IMR-90 (cell line): ENCODE results near the gene USP24. TPM values are rescaled to one million over a fixed set of nuclear protein-coding genes. Genes with fewer than 3 reads are reported as not detected.

Experiments used
- ATAC-seq: fragments of 200-7000 bp; cut with Tn5 transposase; 2 replicates; pipeline ENCODE4 v1.9.1; 2020; ENCODE audit warnings: low read depth, mild to moderate bottlenecking, moderate library complexity
- BruUV-seq: library from RNA; stranded (reverse); fragments of 400-500 nt; replicated peaks from 2 replicates; lab custom pipeline; 2021; lab: Mats Ljungman, UMichigan
- CTCF ChIA-PET: fragments of 300-600 bp; formaldehyde crosslinking; extraction: SDS; loops from one replicate; lab custom pipeline; 2021; ENCODE audit warnings: antibody characterized with exemption; lab: Yijun Ruan, JAX
- POLR2A ChIA-PET: fragments of 300-600 bp; sonication (Branson Sonifier 250); formaldehyde crosslinking; loops from one replicate; lab custom pipeline; 2022; ENCODE audit warnings: antibody characterized with exemption; ENCODE audit not compliant: unreplicated experiment; lab: Charles Lee
- DNase-seq: peaks from one replicate; pipeline ENCODE4 v3.0.0; 2013
- H2AFZ ChIP-seq: replicated peaks from 2 replicates; pipeline ENCODE3; 2013; ENCODE audit warnings: low read length, mild to moderate bottlenecking; ENCODE audit not compliant: poor library complexity
- H2AK5ac ChIP-seq: 2 replicates; pipeline ENCODE4 v1.6.1; 2013; ENCODE audit warnings: low read depth, low read length, inconsistent platforms
- H2AK9ac ChIP-seq: replicated peaks from 2 replicates; pipeline ENCODE3; 2013; ENCODE audit warnings: mild to moderate bottlenecking, low read depth, low read length, moderate library complexity; ENCODE audit not compliant: poor library complexity
- H2BK120ac ChIP-seq: 2 replicates; pipeline ENCODE4 v1.6.1; 2013; ENCODE audit warnings: low read depth, low read length, inconsistent platforms
- H2BK15ac ChIP-seq: 3 replicates; pipeline ENCODE4 v1.6.1; 2013; ENCODE audit warnings: low read depth, low read length, inconsistent platforms
- H2BK20ac ChIP-seq: 2 replicates; pipeline ENCODE4 v1.6.1; 2013; ENCODE audit warnings: low read depth, mild to moderate bottlenecking, inconsistent platforms, low read length, moderate library complexity
- H2BK5ac ChIP-seq: 2 replicates; pipeline ENCODE4 v1.6.1; 2013; ENCODE audit warnings: mild to moderate bottlenecking, low read depth, low read length, inconsistent platforms; ENCODE audit not compliant: poor library complexity, severe bottlenecking
- H3K14ac ChIP-seq: replicated peaks from 2 replicates; pipeline ENCODE4 v1.6.1; 2013; ENCODE audit warnings: low read depth, low read length, inconsistent platforms
- H3K18ac ChIP-seq: 2 replicates; pipeline ENCODE4 v1.6.1; 2013; ENCODE audit warnings: low read depth, low read length, control low read depth
- H3K23ac ChIP-seq: 2 replicates; pipeline ENCODE4 v1.6.1; 2013; ENCODE audit warnings: low read depth, low read length, inconsistent platforms
- H3K27ac ChIP-seq: 2 replicates; pipeline ENCODE4 v1.5.1; 2013; ENCODE audit warnings: mild to moderate bottlenecking, control low read depth, low read length; ENCODE audit not compliant: insufficient read depth
- H3K27me3 ChIP-seq: 2 replicates; pipeline ENCODE4 v1.6.1; 2013; ENCODE audit warnings: low read length; ENCODE audit not compliant: control insufficient read depth, insufficient read depth
- H3K36me3 ChIP-seq: 2 replicates; pipeline ENCODE4 v1.6.1; 2013; ENCODE audit warnings: low read length, mixed read lengths; ENCODE audit not compliant: control insufficient read depth, insufficient read depth
- H3K4ac ChIP-seq: 2 replicates; pipeline ENCODE4 v1.6.1; 2013; ENCODE audit warnings: low read depth, low read length, inconsistent platforms
- H3K4me1 ChIP-seq: 2 replicates; pipeline ENCODE4 v1.6.1; 2013; ENCODE audit warnings: low read length, mixed read lengths; ENCODE audit not compliant: control insufficient read depth, insufficient read depth
- H3K4me2 ChIP-seq: 2 replicates; pipeline ENCODE4 v1.6.1; 2013; ENCODE audit warnings: low read depth, mild to moderate bottlenecking, control low read depth, low read length, moderate library complexity
- H3K4me3 ChIP-seq: 2 replicates; pipeline ENCODE4 v1.5.1; 2013; ENCODE audit warnings: low read depth, mild to moderate bottlenecking, control low read depth, low read length, moderate library complexity; ENCODE audit not compliant: insufficient read depth
- H3K56ac ChIP-seq: 2 replicates; pipeline ENCODE4 v1.6.1; 2013; ENCODE audit warnings: low read length, inconsistent platforms; ENCODE audit not compliant: insufficient read depth; ENCODE audit errors: extremely low read depth
- H3K79me1 ChIP-seq, 2 experiments: 2 replicates each; pipeline ENCODE4 v1.6.1; 2013; ENCODE audit warnings: low read length in 2 of 2, inconsistent platforms in 1 of 2, low read depth in 1 of 2
- H3K9ac ChIP-seq: 2 replicates; pipeline ENCODE4 v1.6.1; 2013; ENCODE audit warnings: low read depth, low read length, control low read depth
- H3K9me1 ChIP-seq: 2 replicates; pipeline ENCODE4 v1.6.1; 2013; ENCODE audit warnings: low read length, inconsistent platforms; ENCODE audit not compliant: insufficient read depth
- H3K9me3 ChIP-seq: 2 replicates; pipeline ENCODE4 v1.6.1; 2013; ENCODE audit warnings: low read length; ENCODE audit not compliant: control insufficient read depth, insufficient read depth
- H4K20me1 ChIP-seq: 2 replicates; pipeline ENCODE4 v1.6.1; 2013; ENCODE audit warnings: low read length, inconsistent platforms; ENCODE audit not compliant: insufficient read depth
- H4K5ac ChIP-seq: 2 replicates; pipeline ENCODE4 v1.6.1; 2013; ENCODE audit warnings: mild to moderate bottlenecking, low read depth, low read length, control low read depth
- H4K8ac ChIP-seq, 2 experiments: 2 replicates each; pipeline ENCODE4 v1.6.1; 2013; ENCODE audit warnings: low read depth in 2 of 2, low read length in 2 of 2, control low read depth in 1 of 2, inconsistent platforms in 1 of 2
- H4K91ac ChIP-seq: 2 replicates; pipeline ENCODE4 v1.6.1; 2013; ENCODE audit warnings: low read depth, low read length, inconsistent platforms; ENCODE audit not compliant: insufficient read depth
- BHLHE40 ChIP-seq: fragments of 150-350 bp; IDR thresholded peaks from 2 replicates; pipeline ENCODE4 v1.6.1; 2016; ENCODE audit warnings: mild to moderate bottlenecking, low read depth, low read length
- CEBPB ChIP-seq: IDR thresholded peaks from 2 replicates; pipeline ENCODE4 v1.6.1; 2012; ENCODE audit warnings: low read depth, low read length, improper control_type of control experiment
- CHD1 ChIP-seq: IDR thresholded peaks from 2 replicates; pipeline ENCODE4 v1.6.1; 2012; ENCODE audit warnings: low read depth, low read length, improper control_type of control experiment
- ELK1 ChIP-seq: fragments of 150-350 bp; IDR thresholded peaks from 2 replicates; pipeline ENCODE4 v1.6.1; 2016; ENCODE audit warnings: low read depth, mild to moderate bottlenecking, low read length, moderate library complexity, borderline replicate concordance
- FOS ChIP-seq: fragments of 150-350 bp; IDR thresholded peaks from 2 replicates; pipeline ENCODE4 v1.6.1; 2016; ENCODE audit warnings: low read depth, low read length
- MAFK ChIP-seq: IDR thresholded peaks from 2 replicates; pipeline ENCODE4 v1.6.1; 2012; ENCODE audit warnings: low read depth, low read length, improper control_type of control experiment
- MAZ ChIP-seq: IDR thresholded peaks from 2 replicates; pipeline ENCODE4 v1.6.1; 2012; ENCODE audit warnings: low read depth, mild to moderate bottlenecking, low read length, improper control_type of control experiment, moderate library complexity, borderline replicate concordance
- MXI1 ChIP-seq: IDR thresholded peaks from 2 replicates; pipeline ENCODE4 v1.6.1; 2012; ENCODE audit warnings: low read depth, mild to moderate bottlenecking, low read length, moderate library complexity, borderline replicate concordance
- NFE2L2 ChIP-seq: fragments of 150-350 bp; IDR thresholded peaks from 2 replicates; pipeline ENCODE4 v1.6.1; 2016; ENCODE audit warnings: low read depth, mild to moderate bottlenecking, low read length
- POLR2A ChIP-seq: IDR thresholded peaks from 2 replicates; pipeline ENCODE4 v1.6.1; 2012; ENCODE audit warnings: mild to moderate bottlenecking, low read depth, low read length
- RAD21 ChIP-seq: IDR thresholded peaks from 2 replicates; pipeline ENCODE4 v1.6.1; 2012; ENCODE audit warnings: low read length, improper control_type of control experiment
- RCOR1 ChIP-seq: IDR thresholded peaks from 2 replicates; pipeline ENCODE4 v1.6.1; 2012; ENCODE audit warnings: mild to moderate bottlenecking, low read length, improper control_type of control experiment; ENCODE audit not compliant: insufficient replicate concordance
- RFX5 ChIP-seq: IDR thresholded peaks from 2 replicates; pipeline ENCODE4 v1.8.0; 2012; ENCODE audit warnings: low read depth, mild to moderate bottlenecking, low read length, moderate library complexity
- WGBS, 2 experiments: methylation state at CpG; one replicate each; pipeline versions ENCODE4 v1.1.5 to v1.1.7; 2013; ENCODE audit warnings: missing lambda C conversion rate in 2 of 2; ENCODE audit not compliant: insufficient read length in 1 of 2; ENCODE audit errors: extremely low coverage in 2 of 2; 5-methylcytosine and 5-hydroxymethylcytosine counted together
- dilution Hi-C: fragments of 300-500 bp; cut with HindIII; formaldehyde crosslinking; loops from one replicate; pipeline ENCODE4 v1.14.3; 2018; ENCODE audit warnings: low sequenced_read_pairs; ENCODE audit not compliant: unreplicated experiment
- in situ Hi-C: fragments of 300-500 bp; cut with MboI; formaldehyde crosslinking; loops from 3 replicates; pipeline ENCODE4 v1.14.3; 2019; ENCODE audit warnings: low sequenced_read_pairs, inconsistent platforms, mixed read lengths
- intact Hi-C: fragments of 100-400 bp; cut with micrococcal nuclease; formaldehyde crosslinking; loops from 2 replicates; pipeline ENCODE4 v1.10.0; 2022
- polyA plus RNA-seq, 3 experiments: library from polyadenylated mRNA; depleted of rRNA; stranded (reverse); fragments of >200 nt; gene quantifications; 2 replicates each; pipeline ENCODE4 v1.2.3, GENCODE V29; 2012; ENCODE audit warnings: low replicate concordance in 1 of 3
- total RNA-seq: library from RNA; depleted of rRNA; stranded (reverse); fragments of >200 nt; gene quantifications from 2 replicates; pipeline ENCODE4 v1.2.3, GENCODE V29; 2012
- TF ChIP-seq, protein P1 (sequence below): fragments of 150-350 bp; IDR thresholded peaks from 2 replicates; pipeline ENCODE4 v1.6.1; 2017; ENCODE audit warnings: mild to moderate bottlenecking, antibody characterized with exemption, low read length, low read depth

USP24 gene
- total and polyA plus RNA-seq, 2 of the 4 experiments (the other 2 are of a cell fraction) = 8.4 to 36.7 TPM

GRCh38 chr1:55231745-55232144, 16.6 kb upstream of the USP24 start:
- Histone ChIP-seq H4K20me1 (no peaks in the 10 kb centered on the region), H3K4me3 (no peak overlapping the region), H3K79me1 (no peaks in the 10 kb centered on the region), H3K14ac (no peak overlapping the region), H2BK120ac (no peak overlapping the region), H3K23ac (no peak overlapping the region), H3K56ac (no peak overlapping the region), H3K4me2 (no peak overlapping the region), H4K8ac (no peak overlapping the region), H4K5ac (no peak overlapping the region), H3K4ac (no peak overlapping the region), H3K27ac (no peak overlapping the region), H2AK5ac (no peak overlapping the region), H3K9ac (no peak overlapping the region), H4K91ac (no peak overlapping the region), H2AK9ac (no peak overlapping the region), H2BK20ac (no peak overlapping the region), H3K36me3 (no peaks in the 10 kb centered on the region), H2BK15ac (no peak overlapping the region), H3K18ac (no peak overlapping the region), H3K4me1 (peaks cover 4% of the 10 kb centered on the region), H3K27me3 (no peaks in the 10 kb centered on the region; the same call in 1 of the 2 replicates), H2AFZ (no peak overlapping the region), H2BK5ac (no peak overlapping the region), H3K9me1 (peaks cover 3% of the 10 kb centered on the region; the same call in 1 of the 2 replicates), H3K9me3 (no peaks in the 10 kb centered on the region)
- BruUV-seq = no TSS peak
- DNase-seq (no peak), ATAC-seq (no peak)
- dilution Hi-C loops = no loop called here
- WGBS, 2 experiments = no CpG with 5 or more reads among the region's 3 CpGs
- CTCF ChIA-PET = interaction anchor here (0.6 kb wide), 1 partner anchor 115 kb away, joined by 3 read pairs; no protein-coding TSS in a partner anchor
- no peak for TF ChIP-seq MXI1
- TF ChIP-seq RFX5 = no peak
- TF ChIP-seq RAD21 = no peak
- TF ChIP-seq, protein P1, sequence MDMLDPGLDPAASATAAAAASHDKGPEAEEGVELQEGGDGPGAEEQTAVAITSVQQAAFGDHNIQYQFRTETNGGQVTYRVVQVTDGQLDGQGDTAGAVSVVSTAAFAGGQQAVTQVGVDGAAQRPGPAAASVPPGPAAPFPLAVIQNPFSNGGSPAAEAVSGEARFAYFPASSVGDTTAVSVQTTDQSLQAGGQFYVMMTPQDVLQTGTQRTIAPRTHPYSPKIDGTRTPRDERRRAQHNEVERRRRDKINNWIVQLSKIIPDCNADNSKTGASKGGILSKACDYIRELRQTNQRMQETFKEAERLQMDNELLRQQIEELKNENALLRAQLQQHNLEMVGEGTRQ = no peak
- TF ChIP-seq CEBPB = no peak
- no peak for TF ChIP-seq RCOR1
- no peak for TF ChIP-seq CHD1
- TF ChIP-seq MAZ = no peak
- no peak for TF ChIP-seq BHLHE40
- no peak for TF ChIP-seq MAFK
- TF ChIP-seq FOS = no peak
- no peak for TF ChIP-seq POLR2A
- TF ChIP-seq ELK1 = no peak
- no peak for TF ChIP-seq NFE2L2
- POLR2A ChIA-PET = no interaction called here
- in situ Hi-C loops = no loop called here
- intact Hi-C loops = no loop called here
